ENCODE measurements around the gene BEX5. TPM values are rescaled to one million over a fixed set of nuclear protein-coding genes. Genes with fewer than 3 reads are reported as not detected.
A peak's percentile ranks its signal among the peaks of the same experiment; 100 is the strongest.
"Not testable (repeated sequence)": the region's sequence is repeated elsewhere in the genome, so short reads cannot be mapped to it uniquely, and the experiment has no call there.

BEX5 gene
- total and polyA plus RNA-seq, 2 donors (not counting 3 experiments of a cell fraction or from before 2014, with no cell fraction given), result 0.88 TPM; not detected in 1

DNA sequence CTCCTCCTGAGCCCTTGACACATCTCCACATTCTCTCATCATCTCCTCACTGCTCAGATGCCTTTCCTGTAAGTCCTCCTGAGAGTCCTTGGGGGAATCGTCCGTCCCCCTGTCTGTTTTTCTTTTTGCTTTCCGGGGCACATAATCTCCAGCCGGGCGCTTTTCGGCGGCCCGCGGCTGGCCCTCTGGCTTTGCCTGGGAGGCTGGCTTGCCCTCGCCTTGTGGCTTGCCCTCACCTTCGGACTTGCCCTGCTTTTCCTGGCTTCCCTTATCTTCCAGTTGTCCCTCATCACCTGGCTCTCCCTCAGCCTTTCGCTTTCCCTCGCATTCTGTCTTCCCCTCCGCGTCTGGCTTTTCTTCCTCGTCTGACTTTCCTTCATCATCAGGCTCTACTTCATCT lies 14.9 kb downstream of the BEX5 start:
- POLR2A ChIA-PET; BruUV-seq (replicated peaks); H3K79me2 ChIP-seq (ENCODE audit: control insufficient read depth, insufficient read depth, low read length); H3K4me3 ChIP-seq (replicated peaks in 1 of 3; ENCODE audit: insufficient read depth in 1 of 3, low read depth in 1 of 3, low read length in 3 of 3); H3K4me1 ChIP-seq (ENCODE audit: control insufficient read depth, extremely low read depth, insufficient read depth, low read length); H3K9me1 ChIP-seq (replicated peaks; ENCODE audit: control insufficient read depth, extremely low read depth, insufficient read depth, low read length); H3K27ac ChIP-seq (ENCODE audit: insufficient read depth, low read depth, low read length); H3K9me3 ChIP-seq (replicated peaks; ENCODE audit: control insufficient read depth, insufficient read depth, low read length); H3K4me2 ChIP-seq (ENCODE audit: insufficient read depth, low read length); H3K9ac ChIP-seq (replicated peaks; ENCODE audit: extremely low read depth, insufficient read depth, low read length); CTCF ChIA-PET; H3K36me3 ChIP-seq (ENCODE audit: control insufficient read depth in 2 of 2, extremely low read depth in 1 of 2, insufficient read depth in 2 of 2, low read length in 2 of 2); DNase-seq (ENCODE audit: low read depth, low spot score); intact Hi-C loops (cut with micrococcal nuclease); H2AFZ ChIP-seq (ENCODE audit: low read depth, low read length); H4K20me1 ChIP-seq (replicated peaks; ENCODE audit: control insufficient read depth, extremely low read depth, insufficient read depth, low read length); dilution Hi-C loops (cut with MboI; ENCODE audit: extremely low pct_ligation_motif_present, low sequenced_read_pairs); H3K27me3 ChIP-seq (ENCODE audit: control insufficient read depth in 2 of 2, insufficient read depth in 2 of 2, low read length in 2 of 2): not testable (repeated sequence)
- peak; percentile 67 for FAIRE-seq

DNA sequence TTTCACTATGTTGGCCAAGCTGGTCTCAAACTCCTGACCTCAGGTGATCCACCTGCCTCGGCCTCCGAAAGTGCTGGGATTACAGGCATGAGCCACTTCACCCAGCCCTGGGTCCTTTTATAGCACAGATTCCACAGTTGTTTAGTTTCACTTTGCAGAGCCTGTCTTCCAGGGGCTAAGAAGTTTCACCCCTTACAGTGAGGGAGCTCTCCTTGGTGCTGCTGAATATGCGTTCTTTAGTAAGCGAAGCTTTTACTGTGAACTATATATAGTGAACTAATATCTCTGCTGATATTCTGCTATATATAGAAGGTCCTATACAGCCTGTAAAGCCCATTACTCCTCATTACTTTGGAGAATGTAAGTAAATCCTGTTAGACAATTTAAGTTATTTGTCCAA lies 17.7 kb downstream of the BEX5 start:
- dilution Hi-C loops (cut with MboI; ENCODE audit: extremely low pct_ligation_motif_present, low sequenced_read_pairs) (no loop called here), intact Hi-C loops (cut with micrococcal nuclease) (no loop called here)
- Histone ChIP-seq H3K9ac (replicated peaks; ENCODE audit: extremely low read depth, insufficient read depth, low read length) (no peak overlapping the region), H2AFZ (ENCODE audit: low read depth, low read length) (no peak overlapping the region), H3K4me2 (ENCODE audit: insufficient read depth, low read length) (no peak overlapping the region), H3K27me3 (ENCODE audit: control insufficient read depth in 2 of 2, insufficient read depth in 2 of 2, low read length in 2 of 2) (peaks cover under 1 to 1% of the 10 kb centered on the region in 2 experiments), H3K4me3 (replicated peaks in 1 of 3; ENCODE audit: insufficient read depth in 1 of 3, low read depth in 1 of 3, low read length in 3 of 3) (no peak overlapping the region), H3K9me1 (replicated peaks; ENCODE audit: control insufficient read depth, extremely low read depth, insufficient read depth, low read length) (no peaks in the 10 kb centered on the region), H3K27ac (ENCODE audit: insufficient read depth, low read depth, low read length) (no peak overlapping the region), H3K36me3 (ENCODE audit: control insufficient read depth in 2 of 2, extremely low read depth in 1 of 2, insufficient read depth in 2 of 2, low read length in 2 of 2) (no peaks in the 10 kb centered on the region), H3K79me2 (ENCODE audit: control insufficient read depth, insufficient read depth, low read length) (no peaks in the 10 kb centered on the region), H4K20me1 (replicated peaks; ENCODE audit: control insufficient read depth, extremely low read depth, insufficient read depth, low read length) (no peaks in the 10 kb centered on the region), H3K4me1 (ENCODE audit: control insufficient read depth, extremely low read depth, insufficient read depth, low read length) (no peaks in the 10 kb centered on the region), H3K9me3 (replicated peaks; ENCODE audit: control insufficient read depth, insufficient read depth, low read length) (no peaks in the 10 kb centered on the region)
- ChIA-PET POLR2A (no interaction called here), CTCF (no interaction called here)
- DNase-seq (ENCODE audit: low read depth, low spot score) (peak; percentile 1), FAIRE-seq (no peak)
- TF ChIP-seq POLR2A (IDR thresholded peaks at IDR 0.05; ENCODE audit: low read depth, low read length) (no peak), MYC (IDR thresholded peaks at IDR 0.05; ENCODE audit: low read depth, low read length) (no peak), JUN (IDR thresholded peaks at IDR 0.05; ENCODE audit: borderline replicate concordance, insufficient read depth, insufficient read length, low read depth) (no peak), EZH2 (IDR thresholded peaks at IDR 0.05; ENCODE audit: borderline replicate concordance, low read depth, low read length, severe bottlenecking) (no peak), POLR2AphosphoS5 (IDR thresholded peaks at IDR 0.05; ENCODE audit: insufficient read depth, low read depth, low read length) (no peak), FOS (IDR thresholded peaks at IDR 0.05; ENCODE audit: borderline replicate concordance, insufficient read depth, low read length) (no peak)
- TF ChIP-seq, protein P1, sequence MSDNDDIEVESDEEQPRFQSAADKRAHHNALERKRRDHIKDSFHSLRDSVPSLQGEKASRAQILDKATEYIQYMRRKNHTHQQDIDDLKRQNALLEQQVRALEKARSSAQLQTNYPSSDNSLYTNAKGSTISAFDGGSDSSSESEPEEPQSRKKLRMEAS (IDR thresholded peaks at IDR 0.05; ENCODE audit: insufficient read depth, insufficient read length), result no peak
- TF ChIP-seq, protein P2, sequence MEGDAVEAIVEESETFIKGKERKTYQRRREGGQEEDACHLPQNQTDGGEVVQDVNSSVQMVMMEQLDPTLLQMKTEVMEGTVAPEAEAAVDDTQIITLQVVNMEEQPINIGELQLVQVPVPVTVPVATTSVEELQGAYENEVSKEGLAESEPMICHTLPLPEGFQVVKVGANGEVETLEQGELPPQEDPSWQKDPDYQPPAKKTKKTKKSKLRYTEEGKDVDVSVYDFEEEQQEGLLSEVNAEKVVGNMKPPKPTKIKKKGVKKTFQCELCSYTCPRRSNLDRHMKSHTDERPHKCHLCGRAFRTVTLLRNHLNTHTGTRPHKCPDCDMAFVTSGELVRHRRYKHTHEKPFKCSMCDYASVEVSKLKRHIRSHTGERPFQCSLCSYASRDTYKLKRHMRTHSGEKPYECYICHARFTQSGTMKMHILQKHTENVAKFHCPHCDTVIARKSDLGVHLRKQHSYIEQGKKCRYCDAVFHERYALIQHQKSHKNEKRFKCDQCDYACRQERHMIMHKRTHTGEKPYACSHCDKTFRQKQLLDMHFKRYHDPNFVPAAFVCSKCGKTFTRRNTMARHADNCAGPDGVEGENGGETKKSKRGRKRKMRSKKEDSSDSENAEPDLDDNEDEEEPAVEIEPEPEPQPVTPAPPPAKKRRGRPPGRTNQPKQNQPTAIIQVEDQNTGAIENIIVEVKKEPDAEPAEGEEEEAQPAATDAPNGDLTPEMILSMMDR (IDR thresholded peaks at IDR 0.05; ENCODE audit: extremely low read depth in 1 of 2, insufficient read depth in 1 of 2, low read depth in 1 of 2, low read length in 2 of 2), result no peak
- BruUV-seq (replicated peaks), result no TSS peak
